Choroid plexus epithelial cell (primary cell): ENCODE results near the gene DAPP1.

Experiments
- DNase-seq: peaks from one replicate; pipeline ENCODE4 v3.0.0-alpha.2; 2010; ENCODE audit warnings: low read depth
- H3K4me3 ChIP-seq: 2 replicates; pipeline ENCODE4 v1.5.1; 2011; ENCODE audit warnings: low read depth, mild to moderate bottlenecking, control low read depth, low read length, moderate library complexity
- TF ChIP-seq, protein P1 (sequence below): conservative IDR thresholded peaks from 2 replicates; pipeline ENCODE4 v1.5.1; 2011; ENCODE audit warnings: low read depth, mild to moderate bottlenecking, control low read depth, inconsistent platforms, low read length, moderate library complexity

DAPP1 gene

GRCh38 chr4:99845179-99845578 is 28.6 kb downstream of the DAPP1 start:
- DNase-seq = no peak
- TF ChIP-seq, protein P1, sequence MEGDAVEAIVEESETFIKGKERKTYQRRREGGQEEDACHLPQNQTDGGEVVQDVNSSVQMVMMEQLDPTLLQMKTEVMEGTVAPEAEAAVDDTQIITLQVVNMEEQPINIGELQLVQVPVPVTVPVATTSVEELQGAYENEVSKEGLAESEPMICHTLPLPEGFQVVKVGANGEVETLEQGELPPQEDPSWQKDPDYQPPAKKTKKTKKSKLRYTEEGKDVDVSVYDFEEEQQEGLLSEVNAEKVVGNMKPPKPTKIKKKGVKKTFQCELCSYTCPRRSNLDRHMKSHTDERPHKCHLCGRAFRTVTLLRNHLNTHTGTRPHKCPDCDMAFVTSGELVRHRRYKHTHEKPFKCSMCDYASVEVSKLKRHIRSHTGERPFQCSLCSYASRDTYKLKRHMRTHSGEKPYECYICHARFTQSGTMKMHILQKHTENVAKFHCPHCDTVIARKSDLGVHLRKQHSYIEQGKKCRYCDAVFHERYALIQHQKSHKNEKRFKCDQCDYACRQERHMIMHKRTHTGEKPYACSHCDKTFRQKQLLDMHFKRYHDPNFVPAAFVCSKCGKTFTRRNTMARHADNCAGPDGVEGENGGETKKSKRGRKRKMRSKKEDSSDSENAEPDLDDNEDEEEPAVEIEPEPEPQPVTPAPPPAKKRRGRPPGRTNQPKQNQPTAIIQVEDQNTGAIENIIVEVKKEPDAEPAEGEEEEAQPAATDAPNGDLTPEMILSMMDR = no peak
- H3K4me3 ChIP-seq = no peak overlapping the region

GRCh38 chr4:99845708-99846469 is 29.3 kb downstream of the DAPP1 start:
- H3K4me3 ChIP-seq = no peak overlapping the region
- TF ChIP-seq, protein P1 = no peak
- DNase-seq = no peak

GRCh38 chr4:99846891-99847290 is 30.3 kb downstream of the DAPP1 start:
- TF ChIP-seq, protein P1 = no peak
- H3K4me3 ChIP-seq = no peak overlapping the region
- DNase-seq = no peak

GRCh38 chr4:99847362-99847976 is 30.8 kb downstream of the DAPP1 start:
- DNase-seq = no peak
- no peak overlapping the region for H3K4me3 ChIP-seq

GRCh38 chr4:99848591-99849001 is 32.0 kb downstream of the DAPP1 start:
- TF ChIP-seq, protein P1 = no peak
- H3K4me3 ChIP-seq = no peak overlapping the region
- DNase-seq = no peak

More at GRCh38 chr4:99847362-99847976, 30.8 kb downstream of the DAPP1 start:
- TF ChIP-seq, protein P1 = no peak

GRCh38 chr4:99852199-99852749 is 35.6 kb downstream of the DAPP1 start:
- H3K4me3 ChIP-seq = no peak overlapping the region
- no peak for DNase-seq
- TF ChIP-seq, protein P1 = no peak

GRCh38 chr4:99853190-99853589 is 36.6 kb downstream of the DAPP1 start:
- TF ChIP-seq, protein P1 = no peak
- DNase-seq = no peak
- H3K4me3 ChIP-seq = no peak overlapping the region
